ENCODE measurements around the gene MRPS30.
"Not testable (repeated sequence)": the region's sequence is repeated elsewhere in the genome, so short reads cannot be mapped to it uniquely, and the experiment has no call there.

Gene MRPS30

DNA sequence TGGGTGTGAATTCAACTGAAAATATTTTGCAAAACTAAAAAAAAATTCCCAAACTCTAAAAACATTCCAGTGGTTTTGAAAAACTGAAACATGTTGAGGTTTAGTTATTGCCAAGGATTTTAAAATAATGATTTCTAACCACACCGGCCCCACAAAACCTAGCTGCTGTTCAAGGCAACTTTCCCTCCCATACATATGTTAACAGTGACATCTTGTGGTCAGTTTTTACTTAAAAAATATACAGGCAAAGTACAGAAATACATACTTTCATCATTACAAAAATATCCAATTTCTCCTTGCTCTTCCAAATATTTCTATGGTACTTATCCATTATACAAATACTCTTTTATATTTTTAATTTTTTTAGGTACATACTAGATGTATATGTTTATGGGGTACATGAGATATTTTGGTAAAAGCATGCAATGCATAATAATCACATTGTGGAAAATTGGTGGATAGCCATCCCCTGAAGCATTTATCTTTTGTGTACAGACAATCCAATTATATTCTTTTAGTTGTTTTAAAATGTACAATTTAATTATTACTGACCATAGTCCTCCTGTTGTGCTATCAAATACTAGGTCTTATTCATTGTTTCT, 34.4 kb upstream of the MRPS30 start:
- peak; percentile 12 for DNase-seq (ENCODE audit: extremely low spot score)
- TF ChIP-seq ARNT (IDR thresholded peaks at IDR 0.05) (no peak), HDGF (IDR thresholded peaks at IDR 0.05; ENCODE audit: borderline replicate concordance) (no peak), BHLHE40 (IDR thresholded peaks at IDR 0.05; ENCODE audit: borderline replicate concordance) (no peak)

DNA sequence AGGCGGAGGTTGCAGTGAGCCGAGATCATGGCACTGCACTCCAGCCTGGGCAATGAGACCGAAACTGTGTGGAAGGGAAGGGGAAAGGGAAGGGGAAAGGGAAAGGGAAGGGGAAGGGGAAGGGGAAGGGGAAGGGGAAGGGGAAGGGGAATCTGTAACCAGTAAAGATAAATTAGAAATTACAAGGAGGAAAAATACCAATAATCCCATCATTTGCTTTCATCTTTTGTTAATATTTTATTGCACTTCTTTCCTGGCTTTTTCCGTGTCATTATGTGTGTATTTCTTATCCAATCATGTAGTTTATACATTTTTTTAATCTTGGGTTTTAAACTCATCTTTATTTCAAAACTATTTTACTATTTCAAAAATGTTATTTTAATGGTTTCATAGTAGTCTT, 29.6 kb upstream of the MRPS30 start:
- TF ChIP-seq FOXA1 (IDR thresholded peaks at IDR 0.05) (no peak), LEF1 (IDR thresholded peaks at IDR 0.05; ENCODE audit: borderline replicate concordance) (no peak), SUZ12 (IDR thresholded peaks at IDR 0.05) (no peak), ZNF384 (IDR thresholded peaks at IDR 0.05) (no peak), BHLHE40 (IDR thresholded peaks at IDR 0.05; ENCODE audit: borderline replicate concordance) (no peak), SP1 (IDR thresholded peaks at IDR 0.05) (no peak), ELF4 (IDR thresholded peaks at IDR 0.05) (no peak), ARNT (IDR thresholded peaks at IDR 0.05) (no peak), HDGF (IDR thresholded peaks at IDR 0.05; ENCODE audit: borderline replicate concordance) (no peak), FOXK2 (IDR thresholded peaks at IDR 0.05) (no peak), TARDBP (IDR thresholded peaks at IDR 0.05) (no peak), CTBP1 (IDR thresholded peaks at IDR 0.05; ENCODE audit: borderline replicate concordance) (no peak), NFRKB (IDR thresholded peaks at IDR 0.05) (no peak), FOXM1 (IDR thresholded peaks at IDR 0.05; ENCODE audit: borderline replicate concordance) (no peak)
- TF ChIP-seq, protein P1, sequence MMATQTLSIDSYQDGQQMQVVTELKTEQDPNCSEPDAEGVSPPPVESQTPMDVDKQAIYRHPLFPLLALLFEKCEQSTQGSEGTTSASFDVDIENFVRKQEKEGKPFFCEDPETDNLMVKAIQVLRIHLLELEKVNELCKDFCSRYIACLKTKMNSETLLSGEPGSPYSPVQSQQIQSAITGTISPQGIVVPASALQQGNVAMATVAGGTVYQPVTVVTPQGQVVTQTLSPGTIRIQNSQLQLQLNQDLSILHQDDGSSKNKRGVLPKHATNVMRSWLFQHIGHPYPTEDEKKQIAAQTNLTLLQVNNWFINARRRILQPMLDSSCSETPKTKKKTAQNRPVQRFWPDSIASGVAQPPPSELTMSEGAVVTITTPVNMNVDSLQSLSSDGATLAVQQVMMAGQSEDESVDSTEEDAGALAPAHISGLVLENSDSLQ (IDR thresholded peaks at IDR 0.05), result no peak
- no peak for DNase-seq (ENCODE audit: extremely low spot score)
- POLR2A ChIA-PET, result no interaction called here
- CTCF ChIA-PET, result no interaction called here

More for the DNA sequence above, 34.4 kb upstream of the MRPS30 start:
- CTCF ChIA-PET, result interaction anchor here (0.7 to 1.1 kb wide), 2 partner anchors 20 to 237 kb away, joined by 3 to 7 read pairs; no protein-coding TSS in a partner anchor
- POLR2A ChIA-PET, result no interaction called here

DNA sequence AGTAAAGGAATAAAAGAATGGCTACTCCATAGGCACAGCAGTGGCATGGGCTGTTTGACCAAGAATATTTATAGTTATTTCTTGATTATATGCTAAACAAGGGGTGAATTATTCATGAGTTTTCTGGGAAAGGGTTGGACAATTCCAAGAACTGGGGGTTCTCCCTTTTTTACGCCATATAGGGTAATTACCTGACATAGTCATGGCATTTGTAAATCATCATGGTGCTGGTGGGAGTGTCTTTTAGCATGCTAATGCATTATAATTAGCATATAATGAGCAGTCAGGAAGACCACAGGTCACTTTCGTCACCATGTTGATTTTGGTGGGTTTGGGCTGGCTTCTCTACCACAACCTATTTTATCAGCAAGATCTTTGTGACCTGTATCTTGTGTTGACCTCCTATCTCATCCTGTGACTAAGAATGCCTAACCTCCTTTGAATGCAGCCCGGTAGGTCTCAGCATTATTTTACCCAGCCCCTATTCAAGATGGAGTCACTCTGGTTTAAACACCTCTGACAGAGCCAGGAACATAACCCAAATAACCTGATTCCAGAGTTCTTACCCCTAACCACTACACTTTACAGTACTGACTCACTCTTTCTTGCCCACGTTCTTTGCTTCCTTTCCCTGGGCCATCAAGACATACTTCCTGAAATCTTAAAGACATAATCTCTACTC, 25.0 kb upstream of the MRPS30 start:
- no peak for DNase-seq (ENCODE audit: extremely low spot score)
- POLR2A ChIA-PET, result no interaction called here
- CTCF ChIA-PET, result no interaction called here

DNA sequence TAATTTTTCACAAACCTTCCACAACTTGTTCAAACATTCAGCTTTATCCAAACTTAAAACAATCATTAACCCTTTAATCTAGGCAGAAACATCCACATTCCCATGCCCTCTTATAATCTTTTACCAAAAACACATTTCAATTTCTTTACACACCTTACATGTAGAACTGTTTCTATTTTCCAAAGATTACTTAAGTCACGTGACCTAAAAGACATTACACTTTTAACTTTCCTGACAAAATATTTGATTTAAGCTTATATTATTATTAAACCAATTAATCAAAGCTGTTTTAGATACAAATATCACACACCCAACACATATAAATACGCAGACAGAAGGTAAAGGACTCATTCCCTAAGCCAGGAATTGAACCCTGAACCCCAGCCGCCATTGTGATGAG, 21.0 kb upstream of the MRPS30 start:
- TF ChIP-seq, protein P1 (IDR thresholded peaks at IDR 0.05), result no peak
- TF ChIP-seq FOXK2 (IDR thresholded peaks at IDR 0.05) (no peak), SP1 (IDR thresholded peaks at IDR 0.05) (no peak), L3MBTL2 (conservative IDR thresholded peaks at IDR 0.05) (no peak), CTBP1 (IDR thresholded peaks at IDR 0.05; ENCODE audit: borderline replicate concordance) (no peak), TARDBP (IDR thresholded peaks at IDR 0.05) (no peak), ELF4 (IDR thresholded peaks at IDR 0.05) (no peak), BHLHE40 (IDR thresholded peaks at IDR 0.05; ENCODE audit: borderline replicate concordance) (no peak), HDGF (IDR thresholded peaks at IDR 0.05; ENCODE audit: borderline replicate concordance) (no peak), NFRKB (IDR thresholded peaks at IDR 0.05) (no peak), FOXA1 (IDR thresholded peaks at IDR 0.05) (no peak), ARNT (IDR thresholded peaks at IDR 0.05) (no peak), LEF1 (IDR thresholded peaks at IDR 0.05; ENCODE audit: borderline replicate concordance) (no peak), FOXM1 (IDR thresholded peaks at IDR 0.05; ENCODE audit: borderline replicate concordance) (no peak), SUZ12 (IDR thresholded peaks at IDR 0.05) (no peak), ZNF384 (IDR thresholded peaks at IDR 0.05) (no peak)
- no peak for DNase-seq (ENCODE audit: extremely low spot score)
- POLR2A ChIA-PET, result no interaction called here
- CTCF ChIA-PET, result interaction anchor here (0.6 kb wide), 1 partner anchor 336 kb away, joined by 6 read pairs; no protein-coding TSS in a partner anchor

More for the DNA sequence above, 25.0 kb upstream of the MRPS30 start:
- TF ChIP-seq ELF4 (IDR thresholded peaks at IDR 0.05), result no peak
- no peak for TF ChIP-seq TARDBP (IDR thresholded peaks at IDR 0.05)
- TF ChIP-seq ZNF384 (IDR thresholded peaks at IDR 0.05), result no peak
- TF ChIP-seq HDGF (IDR thresholded peaks at IDR 0.05; ENCODE audit: borderline replicate concordance), result no peak

DNA sequence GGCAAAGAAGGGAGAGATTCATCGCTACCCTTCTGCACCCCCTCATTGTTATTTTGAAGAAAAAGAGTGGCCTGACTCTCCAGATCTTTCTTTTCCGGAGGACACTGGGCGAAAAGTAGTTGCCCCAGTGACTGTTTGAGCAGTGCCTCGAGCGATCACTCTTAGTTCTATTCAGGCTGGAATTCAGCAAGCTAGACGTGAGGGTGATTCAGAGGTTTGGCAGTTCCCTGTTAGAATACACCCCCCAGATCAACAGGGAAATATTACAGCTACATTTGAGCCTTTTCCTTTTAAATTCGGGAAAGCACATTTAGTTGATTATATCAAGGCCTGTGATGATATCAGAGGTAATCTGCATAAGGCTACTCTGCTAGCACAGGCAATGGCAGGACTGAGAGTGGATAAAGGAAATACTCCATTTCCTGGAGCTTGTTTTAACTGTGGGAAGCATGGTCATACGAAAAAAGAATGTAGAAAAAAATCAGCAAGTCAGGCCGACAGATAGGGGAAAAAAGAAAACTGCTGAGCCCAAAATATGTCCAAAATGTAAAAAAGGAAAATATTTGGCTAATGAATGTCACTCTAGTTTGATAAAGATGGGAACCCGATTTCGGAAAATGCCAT, 19.3 kb upstream of the MRPS30 start:
- POLR2A ChIA-PET; CTCF ChIA-PET; DNase-seq (ENCODE audit: extremely low spot score): not testable (repeated sequence)

DNA sequence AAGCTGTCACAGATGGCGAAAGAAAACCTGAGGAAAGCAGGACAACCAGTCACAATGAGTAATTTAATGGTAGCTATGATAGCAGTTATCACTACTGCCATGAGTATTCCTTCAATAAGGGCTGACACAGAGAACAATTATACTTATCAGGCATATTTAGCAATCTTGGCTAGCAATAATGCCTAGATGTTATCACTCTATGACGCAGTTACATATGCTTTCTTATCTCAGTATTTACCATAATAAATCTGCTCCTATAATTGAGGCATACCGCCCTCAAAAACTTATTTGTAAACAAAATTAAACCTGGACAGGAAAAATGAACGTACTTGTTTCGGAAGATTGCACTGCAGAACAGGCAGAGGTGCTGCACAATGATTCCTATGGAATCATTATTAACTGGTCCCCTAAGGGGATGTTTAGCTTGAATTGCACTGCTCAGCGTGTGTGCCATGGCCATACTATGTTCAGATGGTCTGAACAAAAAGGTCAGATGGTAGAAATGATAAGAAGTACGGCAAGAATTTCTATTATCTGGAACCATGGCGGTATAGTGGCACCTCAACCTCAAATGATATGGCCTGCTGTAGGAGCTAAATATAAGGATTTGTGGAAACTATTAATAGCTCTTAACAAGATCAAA, 16.6 kb upstream of the MRPS30 start:
- DNase-seq (ENCODE audit: extremely low spot score); POLR2A ChIA-PET; CTCF ChIA-PET: not testable (repeated sequence)

DNA sequence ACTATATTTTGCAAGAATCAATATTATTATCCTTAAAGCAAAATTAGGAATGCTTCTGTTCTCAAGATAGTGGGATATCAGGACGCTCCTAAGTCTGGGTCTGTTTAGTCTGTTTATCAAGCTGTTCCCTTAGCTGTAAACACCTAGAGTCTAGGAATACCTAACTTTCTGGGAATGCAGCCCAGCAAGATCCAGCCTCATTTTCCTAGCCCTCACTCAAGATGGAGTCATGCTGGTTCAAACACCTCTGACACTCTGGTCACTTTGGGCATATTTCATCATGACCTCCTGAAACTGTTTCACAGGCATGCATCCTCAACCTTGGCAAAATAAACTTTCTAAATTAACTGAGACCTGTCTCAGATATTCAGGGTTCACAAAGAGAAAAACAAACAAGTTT, 14.4 kb upstream of the MRPS30 start:
- CTCF ChIA-PET, result no interaction called here
- POLR2A ChIA-PET, result no interaction called here

More for the DNA sequence above, 14.4 kb upstream of the MRPS30 start:
- no peak for DNase-seq (ENCODE audit: extremely low spot score)
- TF ChIP-seq ZNF384 (IDR thresholded peaks at IDR 0.05) (no peak), FOXM1 (IDR thresholded peaks at IDR 0.05; ENCODE audit: borderline replicate concordance) (no peak), FOXA1 (IDR thresholded peaks at IDR 0.05) (no peak), TARDBP (IDR thresholded peaks at IDR 0.05) (no peak), LEF1 (IDR thresholded peaks at IDR 0.05; ENCODE audit: borderline replicate concordance) (no peak), ARNT (IDR thresholded peaks at IDR 0.05) (no peak), CTBP1 (IDR thresholded peaks at IDR 0.05; ENCODE audit: borderline replicate concordance) (no peak), BHLHE40 (IDR thresholded peaks at IDR 0.05; ENCODE audit: borderline replicate concordance) (no peak), L3MBTL2 (conservative IDR thresholded peaks at IDR 0.05) (no peak), SUZ12 (IDR thresholded peaks at IDR 0.05) (no peak), SP1 (IDR thresholded peaks at IDR 0.05) (no peak), FOXK2 (IDR thresholded peaks at IDR 0.05) (no peak), HDGF (IDR thresholded peaks at IDR 0.05; ENCODE audit: borderline replicate concordance) (no peak), ELF4 (IDR thresholded peaks at IDR 0.05) (no peak)

All from HEK293T (cell line).